H9 (cell line): ENCODE measurements around the gene ALDH1A1. TPM values are rescaled to one million over a fixed set of nuclear protein-coding genes. Genes with fewer than 3 reads are reported as not detected.

ENCODE experiments used
- DNase-seq: peaks from one replicate; pipeline ENCODE4 v3.0.0-alpha.2; 2017
- H2AFZ ChIP-seq: one replicate; pipeline ENCODE4 v1.6.1; 2013; ENCODE audit warnings: mild to moderate bottlenecking, low read length, control low read depth, moderate library complexity
- H2AK5ac ChIP-seq: 2 replicates; pipeline ENCODE4 v1.6.1; 2013; ENCODE audit warnings: low read length, control low read depth, mixed read lengths; ENCODE audit not compliant: insufficient read length
- H2BK120ac ChIP-seq: one replicate; pipeline ENCODE4 v1.6.1; 2013; ENCODE audit warnings: low read depth, mild to moderate bottlenecking, low read length, control low read depth, inconsistent platforms; ENCODE audit not compliant: poor library complexity, severe bottlenecking
- H2BK12ac ChIP-seq: 2 replicates; pipeline ENCODE4 v1.6.1; 2013; ENCODE audit warnings: low read length, control low read depth, mixed read lengths, low read depth; ENCODE audit not compliant: insufficient read length
- H2BK15ac ChIP-seq: 2 replicates; pipeline ENCODE4 v1.6.1; 2013; ENCODE audit warnings: low read depth, low read length, control low read depth
- H2BK20ac ChIP-seq: one replicate; pipeline ENCODE4 v1.6.1; 2013; ENCODE audit warnings: low read depth, mild to moderate bottlenecking, low read length, control low read depth, inconsistent platforms; ENCODE audit not compliant: poor library complexity, severe bottlenecking
- H2BK5ac ChIP-seq: 2 replicates; pipeline ENCODE4 v1.6.1; 2013; ENCODE audit warnings: low read length, control low read depth, mixed read lengths; ENCODE audit not compliant: insufficient read length
- H3K14ac ChIP-seq: 2 replicates; pipeline ENCODE4 v1.6.1; 2013; ENCODE audit warnings: low read length, control low read depth; ENCODE audit not compliant: insufficient read depth
- H3K18ac ChIP-seq: 2 replicates; pipeline ENCODE4 v1.6.1; 2013; ENCODE audit warnings: low read depth, mild to moderate bottlenecking, mixed read lengths, low read length, control low read depth; ENCODE audit not compliant: insufficient read length
- H3K23ac ChIP-seq: 2 replicates; pipeline ENCODE4 v1.6.1; 2013; ENCODE audit warnings: low read length, control low read depth, mixed read lengths, low read depth; ENCODE audit not compliant: insufficient read length
- H3K23me2 ChIP-seq: 2 replicates; pipeline ENCODE4 v1.6.1; 2013; ENCODE audit warnings: low read depth, mild to moderate bottlenecking, mixed read lengths, low read length, control low read depth; ENCODE audit not compliant: insufficient read length, poor library complexity, severe bottlenecking
- H3K27ac ChIP-seq: 2 replicates; pipeline ENCODE4 v1.5.1; 2013; ENCODE audit warnings: low read length, control low read depth, mixed read lengths, low read depth; ENCODE audit not compliant: insufficient read length
- H3K27me3 ChIP-seq: 2 replicates; pipeline ENCODE4 v1.6.1; 2013; ENCODE audit warnings: low read length, control low read depth, inconsistent platforms; ENCODE audit not compliant: insufficient read depth
- H3K4ac ChIP-seq: 2 replicates; pipeline ENCODE4 v1.6.1; 2013; ENCODE audit warnings: low read depth, mild to moderate bottlenecking, control low read depth, inconsistent platforms, low read length, moderate library complexity
- H3K4me1 ChIP-seq: 2 replicates; pipeline ENCODE4 v1.6.1; 2013; ENCODE audit warnings: low read length, control low read depth, inconsistent platforms; ENCODE audit not compliant: insufficient read depth
- H3K4me2 ChIP-seq: 2 replicates; pipeline ENCODE4 v1.6.1; 2013; ENCODE audit warnings: low read length, control low read depth, mixed read lengths; ENCODE audit not compliant: insufficient read length, insufficient read depth
- H3K56ac ChIP-seq: 2 replicates; pipeline ENCODE4 v1.6.1; 2013; ENCODE audit warnings: low read depth, mild to moderate bottlenecking, mixed read lengths, low read length, control low read depth; ENCODE audit not compliant: insufficient read length
- H3K79me1 ChIP-seq: 2 replicates; pipeline ENCODE4 v1.6.1; 2013; ENCODE audit warnings: low read depth, mild to moderate bottlenecking, moderate library complexity, low read length, control low read depth, inconsistent platforms; ENCODE audit not compliant: insufficient read depth, poor library complexity, severe bottlenecking
- H3K79me2 ChIP-seq: 2 replicates; pipeline ENCODE4 v1.6.1; 2013; ENCODE audit warnings: low read length, control low read depth, inconsistent platforms; ENCODE audit not compliant: insufficient read depth
- H3K9ac ChIP-seq: 2 replicates; pipeline ENCODE4 v1.6.1; 2013; ENCODE audit warnings: low read length, control low read depth, mixed read lengths; ENCODE audit not compliant: insufficient read length; ENCODE audit errors: extremely low read depth
- H3K9me3 ChIP-seq: one replicate; pipeline ENCODE4 v1.6.1; 2013; ENCODE audit warnings: low read depth, low read length, inconsistent platforms; ENCODE audit not compliant: control insufficient read depth
- H3T11ph ChIP-seq: one replicate; pipeline ENCODE4 v1.6.1; 2013; ENCODE audit warnings: mild to moderate bottlenecking, low read length, control low read depth, inconsistent platforms
- H4K20me1 ChIP-seq: one replicate; pipeline ENCODE4 v1.6.1; 2013; ENCODE audit not compliant: control insufficient read depth, insufficient read length, insufficient read depth
- H4K5ac ChIP-seq: 2 replicates; pipeline ENCODE4 v1.6.1; 2013; ENCODE audit warnings: low read depth, mild to moderate bottlenecking, mixed read lengths, low read length, control low read depth; ENCODE audit not compliant: insufficient read length
- H4K8ac ChIP-seq: replicated peaks from 2 replicates; pipeline ENCODE4 v1.6.1; 2013; ENCODE audit warnings: low read length, control low read depth, mixed read lengths, low read depth; ENCODE audit not compliant: insufficient read length
- H4K91ac ChIP-seq: 2 replicates; pipeline ENCODE4 v1.6.1; 2013; ENCODE audit warnings: low read depth, mild to moderate bottlenecking, moderate library complexity, mixed read lengths, low read length, control low read depth; ENCODE audit not compliant: insufficient read length
- H3K27ac Mint-ChIP-seq, 3 experiments: 2 replicates in 2 of 3; 3 replicates in 1 of 3; pipeline ENCODE4 v1.8.0; 2020 to 2021; ENCODE audit warnings: mixed read lengths in 3 of 3, mild to moderate bottlenecking in 1 of 3, moderate library complexity in 1 of 3
- H3K27me3 Mint-ChIP-seq: 2 replicates; pipeline ENCODE4 v1.8.0; 2021; ENCODE audit warnings: low read depth, mild to moderate bottlenecking, moderate library complexity, mixed read lengths
- H3K36me3 Mint-ChIP-seq, 3 experiments: 2 replicates in 2 of 3; 3 replicates in 1 of 3; pipeline ENCODE4 v1.8.0; 2020 to 2021; ENCODE audit warnings: low read depth in 3 of 3, mixed read lengths in 3 of 3; ENCODE audit not compliant: insufficient read depth in 1 of 3
- H3K4me1 Mint-ChIP-seq, 2 experiments: 2 replicates each; pipeline ENCODE4 v1.8.0; 2020; ENCODE audit warnings: mixed read lengths in 2 of 2
- H3K4me3 Mint-ChIP-seq, 2 experiments: 2 replicates in 1 of 2; 3 replicates in 1 of 2; pipeline ENCODE4 v1.8.0; 2020 to 2021; ENCODE audit warnings: mild to moderate bottlenecking in 2 of 2, mixed read lengths in 2 of 2, moderate library complexity in 1 of 2
- H3K9me3 Mint-ChIP-seq, 2 experiments: 2 replicates in 1 of 2; 3 replicates in 1 of 2; pipeline ENCODE4 v1.8.0; 2020; ENCODE audit warnings: mild to moderate bottlenecking in 2 of 2, mixed read lengths in 2 of 2, moderate library complexity in 1 of 2
- WGBS: extraction: QIAGEN DNeasy Blood & Tissue Kit; methylation state at CpG from one replicate; pipeline ENCODE4 v1.1.7; 2013; ENCODE audit warnings: missing lambda C conversion rate, low lambda C conversion rate, mixed read lengths; ENCODE audit not compliant: insufficient read length; ENCODE audit errors: extremely low coverage; 5-methylcytosine and 5-hydroxymethylcytosine counted together
- total RNA-seq: library from RNA; stranded (reverse); gene quantifications from 2 replicates; pipeline ENCODE4 v1.2.1, GENCODE V29; 2021
- TF ChIP-seq, protein P1 (sequence below): fragments of 200-600 bp; sonication (generic); conservative IDR thresholded peaks from 3 replicates; pipeline ENCODE4 v1.8.0; 2021; ENCODE audit warnings: antibody characterized with exemption, mild to moderate bottlenecking

The ALDH1A1 gene
- total RNA-seq, 1 experiment from 2014 or later, result 1.1 TPM

DNA sequence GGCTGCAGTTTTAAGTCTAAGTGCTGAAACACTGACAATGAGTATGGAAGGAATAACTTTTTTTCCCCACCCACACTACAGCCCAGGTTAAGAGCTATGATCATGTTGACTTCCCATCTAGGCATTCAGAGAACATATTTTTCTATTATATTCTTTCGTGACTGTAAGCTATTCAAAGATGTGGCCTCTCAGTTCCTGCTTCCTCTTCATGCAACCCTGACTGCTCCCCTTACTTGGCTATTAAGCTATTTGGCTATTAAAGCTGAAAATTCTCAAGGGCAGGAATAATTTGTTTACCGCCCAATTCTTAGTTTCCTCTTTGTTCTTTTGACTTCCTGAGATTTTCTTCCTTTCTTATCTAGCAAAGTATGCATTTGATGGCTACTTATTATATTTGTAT is 18.6 kb upstream of the ALDH1A1 start:
- Histone ChIP-seq H3K4me1 (no peaks in the 10 kb centered on the region), H4K5ac (no peak overlapping the region), H3K79me2 (no peaks in the 10 kb centered on the region), H3K23ac (no peak overlapping the region), H3K27me3 (no peaks in the 10 kb centered on the region), H2BK12ac (no peak overlapping the region), H2AFZ (no peak overlapping the region), H3K4ac (no peak overlapping the region), H3K23me2 (no peaks in the 10 kb centered on the region), H2BK15ac (no peak overlapping the region), H4K8ac (no peak overlapping the region), H3K79me1 (no peaks in the 10 kb centered on the region), H2AK5ac (no peak overlapping the region), H3T11ph (no peak overlapping the region), H3K56ac (no peak overlapping the region), H4K91ac (no peak overlapping the region), H2BK5ac (no peak overlapping the region), H2BK20ac (no peak overlapping the region), H2BK120ac (no peak overlapping the region), H3K18ac (no peak overlapping the region), H3K9me3 (no peaks in the 10 kb centered on the region), H3K9ac (no peak overlapping the region), H3K14ac (no peak overlapping the region), H3K27ac (no peak overlapping the region), H4K20me1 (no peaks in the 10 kb centered on the region), H3K4me2 (no peak overlapping the region)
- Mint-ChIP-seq H3K27me3 (no peaks in the 10 kb centered on the region), H3K9me3 (no peaks in the 10 kb centered on the region), H3K27ac (no peak overlapping the region), H3K36me3 (no peaks in the 10 kb centered on the region), H3K4me3 (no peak overlapping the region), H3K4me1 (no peaks in the 10 kb centered on the region)
- DNase-seq, result no peak
- no CpG with 5 or more reads among the region's 2 CpGs for WGBS
- TF ChIP-seq, protein P1, sequence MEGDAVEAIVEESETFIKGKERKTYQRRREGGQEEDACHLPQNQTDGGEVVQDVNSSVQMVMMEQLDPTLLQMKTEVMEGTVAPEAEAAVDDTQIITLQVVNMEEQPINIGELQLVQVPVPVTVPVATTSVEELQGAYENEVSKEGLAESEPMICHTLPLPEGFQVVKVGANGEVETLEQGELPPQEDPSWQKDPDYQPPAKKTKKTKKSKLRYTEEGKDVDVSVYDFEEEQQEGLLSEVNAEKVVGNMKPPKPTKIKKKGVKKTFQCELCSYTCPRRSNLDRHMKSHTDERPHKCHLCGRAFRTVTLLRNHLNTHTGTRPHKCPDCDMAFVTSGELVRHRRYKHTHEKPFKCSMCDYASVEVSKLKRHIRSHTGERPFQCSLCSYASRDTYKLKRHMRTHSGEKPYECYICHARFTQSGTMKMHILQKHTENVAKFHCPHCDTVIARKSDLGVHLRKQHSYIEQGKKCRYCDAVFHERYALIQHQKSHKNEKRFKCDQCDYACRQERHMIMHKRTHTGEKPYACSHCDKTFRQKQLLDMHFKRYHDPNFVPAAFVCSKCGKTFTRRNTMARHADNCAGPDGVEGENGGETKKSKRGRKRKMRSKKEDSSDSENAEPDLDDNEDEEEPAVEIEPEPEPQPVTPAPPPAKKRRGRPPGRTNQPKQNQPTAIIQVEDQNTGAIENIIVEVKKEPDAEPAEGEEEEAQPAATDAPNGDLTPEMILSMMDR, result no peak
